ENCODE measurements around the gene MALAT1. TPM values are rescaled to one million over a fixed set of nuclear protein-coding genes. Genes with fewer than 3 reads are reported as not detected.

MALAT1 gene
- total and polyA plus RNA-seq, 10 of the 15 experiments (the other 5 are each of a cell fraction or from before 2014, with no cell fraction given), result 448 to 8,160 (median 2,019) TPM

DNA sequence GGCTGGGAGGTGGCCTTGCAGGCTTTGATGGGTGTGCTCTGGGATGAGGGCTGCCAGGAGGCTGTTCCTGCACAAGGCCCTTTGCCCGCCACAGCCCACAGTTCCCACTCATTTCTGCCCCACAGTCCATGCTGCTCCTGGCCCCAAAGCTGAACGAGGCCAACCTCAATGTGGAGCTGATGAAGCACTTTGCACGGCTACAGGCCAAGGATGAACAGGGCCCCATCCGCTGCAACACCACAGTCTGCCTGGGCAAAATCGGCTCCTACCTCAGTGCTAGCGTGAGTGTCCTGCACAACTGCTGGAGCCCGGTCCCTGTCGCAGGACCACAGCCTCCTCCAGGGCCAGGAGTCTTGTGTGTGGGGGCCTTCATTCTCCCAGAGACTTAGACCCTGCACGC, 36.3 kb downstream of the MALAT1 start:
- TF ChIP-seq POLR2AphosphoS5 (IDR thresholded peaks at IDR 0.05; ENCODE audit: low read length) (no peak), YBX1 (IDR thresholded peaks at IDR 0.05) (no peak), CEBPB (IDR thresholded peaks at IDR 0.05; ENCODE audit: borderline replicate concordance in 1 of 2, low read depth in 2 of 2, low read length in 2 of 2) (no peak), BCL11A (IDR thresholded peaks at IDR 0.05; ENCODE audit: low read depth, low read length) (no peak), MYC (IDR thresholded peaks at IDR 0.05; ENCODE audit: insufficient read depth, insufficient read length, insufficient replicate concordance, low read length, severe bottlenecking) (no peak), EP300 (IDR thresholded peaks at IDR 0.05; ENCODE audit: borderline replicate concordance in 1 of 2, control insufficient read depth in 1 of 2, low read depth in 2 of 2, low read length in 2 of 2) (no peak), TCF3 (IDR thresholded peaks at IDR 0.05; ENCODE audit: borderline replicate concordance, insufficient read depth, low read depth, low read length) (no peak), ATF7 (IDR thresholded peaks at IDR 0.05; ENCODE audit: low read depth) (no peak), HCFC1 (IDR thresholded peaks at IDR 0.05; ENCODE audit: low read length) (no peak), MEF2B (IDR thresholded peaks at IDR 0.05; ENCODE audit: partially characterized antibody, poor library complexity, severe bottlenecking) (no peak), NBN (IDR thresholded peaks at IDR 0.05) (no peak), MTA2 (IDR thresholded peaks at IDR 0.05; ENCODE audit: low read depth) (no peak), MYB (IDR thresholded peaks at IDR 0.05; ENCODE audit: borderline replicate concordance, low read depth, low read length) (no peak), EGR1 (IDR thresholded peaks at IDR 0.05; ENCODE audit: borderline replicate concordance in 1 of 2, low read depth in 2 of 2, low read length in 2 of 2) (no peak), RFX5 (IDR thresholded peaks at IDR 0.05; ENCODE audit: low read depth, low read length) (no peak)
- TF ChIP-seq, protein P1, sequence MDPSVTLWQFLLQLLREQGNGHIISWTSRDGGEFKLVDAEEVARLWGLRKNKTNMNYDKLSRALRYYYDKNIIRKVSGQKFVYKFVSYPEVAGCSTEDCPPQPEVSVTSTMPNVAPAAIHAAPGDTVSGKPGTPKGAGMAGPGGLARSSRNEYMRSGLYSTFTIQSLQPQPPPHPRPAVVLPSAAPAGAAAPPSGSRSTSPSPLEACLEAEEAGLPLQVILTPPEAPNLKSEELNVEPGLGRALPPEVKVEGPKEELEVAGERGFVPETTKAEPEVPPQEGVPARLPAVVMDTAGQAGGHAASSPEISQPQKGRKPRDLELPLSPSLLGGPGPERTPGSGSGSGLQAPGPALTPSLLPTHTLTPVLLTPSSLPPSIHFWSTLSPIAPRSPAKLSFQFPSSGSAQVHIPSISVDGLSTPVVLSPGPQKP (IDR thresholded peaks at IDR 0.05; ENCODE audit: low read depth, low read length), result no peak
- RAD21 ChIA-PET (ENCODE audit: unreplicated experiment), result no interaction called here
- Histone ChIP-seq H3K4me1 (ENCODE audit: control insufficient read depth, insufficient read depth, low read length) (no peaks in the 10 kb centered on the region), H4K20me1 (ENCODE audit: control insufficient read depth, insufficient read depth) (no peaks in the 10 kb centered on the region), H3K4me2 (ENCODE audit: control insufficient read depth, insufficient read depth) (no peak overlapping the region), H3K27ac (ENCODE audit: control insufficient read depth, insufficient read depth) (no peak overlapping the region), H3K79me2 (ENCODE audit: control insufficient read depth, insufficient read depth, low read length) (no peaks in the 10 kb centered on the region), H3K9me3 (replicated peaks; ENCODE audit: control insufficient read depth, insufficient read depth, low read length) (no peaks in the 10 kb centered on the region), H3K27me3 (replicated peaks in 1 of 2; ENCODE audit: control insufficient read depth in 2 of 2, insufficient read depth in 2 of 2, low read length in 1 of 2) (no peaks in the 10 kb centered on the region), H3K36me3 (ENCODE audit: control insufficient read depth in 2 of 2, insufficient read depth in 2 of 2, low read length in 1 of 2) (peaks cover 14 to 21% of the 10 kb centered on the region in 2 experiments), H3K9ac (ENCODE audit: control insufficient read depth, insufficient read depth, low read length) (no peak overlapping the region), H3K4me3 (no peak overlapping the region), H2AFZ (ENCODE audit: control insufficient read depth, low read depth, low read length) (no peak overlapping the region)
- no peak for FAIRE-seq
- BruUV-seq (replicated peaks), result no TSS peak
- SMC1A ChIA-PET (ENCODE audit: uncharacterized antibody, unreplicated experiment), result no interaction called here
- ATAC-seq, result no peak
- DNase-seq (ENCODE audit: low read depth, low spot score), result no peak
- in situ Hi-C loops (cut with MboI), result no loop called here
- WGBS (ENCODE audit: insufficient coverage, insufficient replicate concordance, low lambda C conversion rate, missing lambda C conversion rate), result 95% methylated on average over 9 of the region's 9 CpGs
- CTCF ChIA-PET, result no interaction called here
- POLR2A ChIA-PET, result no interaction called here
- intact Hi-C loops (cut with micrococcal nuclease; ENCODE audit: unreplicated experiment), result no loop called here

All from GM12878 (cell line).